Stomach smooth muscle (tissue), 2 donors: ENCODE data around the gene EEPD1.
"Not testable (repeated sequence)": the region's sequence is repeated elsewhere in the genome, so short reads cannot be mapped to it uniquely, and the experiment has no call there.

ENCODE experiments used
- H3K27ac ChIP-seq: one replicate; pipeline ENCODE4 v1.7.0; 2013; ENCODE audit warnings: mild to moderate bottlenecking, low read length, inconsistent platforms
- H3K27me3 ChIP-seq, 2 donors: one replicate each; pipeline ENCODE4 v1.7.0; 2013; ENCODE audit warnings: low read length in 2 of 2; ENCODE audit not compliant: insufficient read depth in 2 of 2, control insufficient read depth in 1 of 2
- H3K36me3 ChIP-seq, 2 donors: one replicate each; pipeline ENCODE4 v1.7.0; 2013; ENCODE audit warnings: low read length in 2 of 2; ENCODE audit not compliant: control insufficient read depth in 2 of 2, insufficient read depth in 2 of 2
- H3K4me1 ChIP-seq: one replicate; pipeline ENCODE4 v1.7.0; 2013; ENCODE audit warnings: low read length; ENCODE audit not compliant: control insufficient read depth, insufficient read depth
- H3K4me3 ChIP-seq, 2 donors: one replicate each; pipeline ENCODE4 v1.7.0; 2013; ENCODE audit warnings: low read length in 2 of 2
- H3K9ac ChIP-seq, 2 donors: one replicate each; pipeline ENCODE4 v1.7.0; 2013; ENCODE audit warnings: low read length in 2 of 2, mild to moderate bottlenecking in 1 of 2
- H3K9me3 ChIP-seq, 2 donors: one replicate each; pipeline ENCODE4 v1.7.0; 2013; ENCODE audit warnings: low read length in 2 of 2; ENCODE audit not compliant: control insufficient read depth in 2 of 2
- donor health status: healthy.
- donor health status: Pancreatic carcinoma.

EEPD1 gene

GRCh38 chr7:36116347-36117202 lies 36.5 kb upstream of the EEPD1 start:
- no peaks in the 10 kb centered on the region for H3K9me3 ChIP-seq
- no peaks in the 10 kb centered on the region for H3K36me3 ChIP-seq
- no peaks in the 10 kb centered on the region for H3K27me3 ChIP-seq
- H3K9ac ChIP-seq, result no peak overlapping the region
- no peak overlapping the region for H3K27ac ChIP-seq
- H3K4me1 ChIP-seq, result peaks cover 6% of the 10 kb centered on the region
- no peak overlapping the region for H3K4me3 ChIP-seq

GRCh38 chr7:36117203-36117840 lies 35.7 kb upstream of the EEPD1 start:
- H3K27ac ChIP-seq, result no peak overlapping the region
- peaks cover 6% of the 10 kb centered on the region for H3K4me1 ChIP-seq
- H3K9me3 ChIP-seq, result no peaks in the 10 kb centered on the region
- H3K9ac ChIP-seq, result no peak overlapping the region
- H3K36me3 ChIP-seq, result no peaks in the 10 kb centered on the region
- H3K4me3 ChIP-seq, result no peak overlapping the region
- H3K27me3 ChIP-seq, result no peaks in the 10 kb centered on the region

GRCh38 chr7:36118344-36118743 lies 34.7 kb upstream of the EEPD1 start:
- H3K9me3 ChIP-seq, result no peaks in the 10 kb centered on the region
- no peaks in the 10 kb centered on the region for H3K36me3 ChIP-seq
- H3K4me1 ChIP-seq, result peaks cover 6% of the 10 kb centered on the region
- no peak overlapping the region for H3K27ac ChIP-seq
- no peak overlapping the region for H3K4me3 ChIP-seq
- H3K9ac ChIP-seq, result no peak overlapping the region
- H3K27me3 ChIP-seq, result no peaks in the 10 kb centered on the region

- no peak overlapping the region for H3K4me3 ChIP-seq
- H3K27me3 ChIP-seq, result no peaks in the 10 kb centered on the region
- no peaks in the 10 kb centered on the region for H3K9me3 ChIP-seq
- H3K9ac ChIP-seq, result no peak overlapping the region
- no peaks in the 10 kb centered on the region for H3K36me3 ChIP-seq
- H3K4me1 ChIP-seq, result peaks cover 6% of the 10 kb centered on the region
- no peak overlapping the region for H3K27ac ChIP-seq
Observed at GRCh38 chr7:36119005-36119706, 33.9 kb upstream of the EEPD1 start.

GRCh38 chr7:36119983-36120646 lies 32.9 kb upstream of the EEPD1 start:
- not testable (repeated sequence) for H3K9me3 ChIP-seq, H3K36me3 ChIP-seq, H3K4me3 ChIP-seq, H3K9ac ChIP-seq, H3K27ac ChIP-seq, H3K27me3 ChIP-seq, H3K4me1 ChIP-seq

- not testable (repeated sequence) for H3K4me3 ChIP-seq
Observed at GRCh38 chr7:36125630-36126029, 27.4 kb upstream of the EEPD1 start.

GRCh38 chr7:36127075-36127740 lies 25.8 kb upstream of the EEPD1 start:
- Histone ChIP-seq H3K4me3 (no peak overlapping the region), H3K4me1 (peaks cover 10% of the 10 kb centered on the region), H3K27me3 (no peaks in the 10 kb centered on the region), H3K9me3 (no peaks in the 10 kb centered on the region), H3K9ac (no peak overlapping the region), H3K36me3 (no peaks in the 10 kb centered on the region), H3K27ac (no peak overlapping the region)

More at GRCh38 chr7:36125630-36126029, 27.4 kb upstream of the EEPD1 start:
- not testable (repeated sequence) for H3K9me3 ChIP-seq, H3K27me3 ChIP-seq, H3K27ac ChIP-seq, H3K36me3 ChIP-seq, H3K9ac ChIP-seq
- H3K4me1 ChIP-seq, result peaks cover 10% of the 10 kb centered on the region

- no peaks in the 10 kb centered on the region for H3K36me3 ChIP-seq
- peak overlapping the region; percentile 18 for H3K27ac ChIP-seq
- H3K27me3 ChIP-seq, result no peaks in the 10 kb centered on the region
- peaks cover 10% of the 10 kb centered on the region for H3K4me1 ChIP-seq
- peak overlapping the region in 1 of 2 donors; percentile 30 for H3K4me3 ChIP-seq
- no peaks in the 10 kb centered on the region for H3K9me3 ChIP-seq
- H3K9ac ChIP-seq, result no peak overlapping the region
Observed at GRCh38 chr7:36128448-36129047, 24.5 kb upstream of the EEPD1 start.

GRCh38 chr7:36129048-36129534 lies 24.0 kb upstream of the EEPD1 start:
- Histone ChIP-seq H3K9me3 (no peaks in the 10 kb centered on the region), H3K9ac (no peak overlapping the region), H3K4me3 (peak overlapping the region in 1 of 2 donors; percentile 30), H3K27me3 (no peaks in the 10 kb centered on the region), H3K36me3 (no peaks in the 10 kb centered on the region), H3K27ac (peak overlapping the region; percentile 18), H3K4me1 (peaks cover 10% of the 10 kb centered on the region)
